HG03060 (cell line): ENCODE results near the gene ATG7.

Source experiments
- ATAC-seq: cut with Tn5 transposase; IDR thresholded peaks from one replicate; pipeline ENCODE4 v1.9.1; 2021; ENCODE audit warnings: low read depth, moderate number of reproducible peaks; ENCODE audit not compliant: unreplicated experiment

Gene ATG7

GRCh38 chr3:11596387-11596786 lies 324.2 kb downstream of the ATG7 start:
- ATAC-seq, result no peak

DNA sequence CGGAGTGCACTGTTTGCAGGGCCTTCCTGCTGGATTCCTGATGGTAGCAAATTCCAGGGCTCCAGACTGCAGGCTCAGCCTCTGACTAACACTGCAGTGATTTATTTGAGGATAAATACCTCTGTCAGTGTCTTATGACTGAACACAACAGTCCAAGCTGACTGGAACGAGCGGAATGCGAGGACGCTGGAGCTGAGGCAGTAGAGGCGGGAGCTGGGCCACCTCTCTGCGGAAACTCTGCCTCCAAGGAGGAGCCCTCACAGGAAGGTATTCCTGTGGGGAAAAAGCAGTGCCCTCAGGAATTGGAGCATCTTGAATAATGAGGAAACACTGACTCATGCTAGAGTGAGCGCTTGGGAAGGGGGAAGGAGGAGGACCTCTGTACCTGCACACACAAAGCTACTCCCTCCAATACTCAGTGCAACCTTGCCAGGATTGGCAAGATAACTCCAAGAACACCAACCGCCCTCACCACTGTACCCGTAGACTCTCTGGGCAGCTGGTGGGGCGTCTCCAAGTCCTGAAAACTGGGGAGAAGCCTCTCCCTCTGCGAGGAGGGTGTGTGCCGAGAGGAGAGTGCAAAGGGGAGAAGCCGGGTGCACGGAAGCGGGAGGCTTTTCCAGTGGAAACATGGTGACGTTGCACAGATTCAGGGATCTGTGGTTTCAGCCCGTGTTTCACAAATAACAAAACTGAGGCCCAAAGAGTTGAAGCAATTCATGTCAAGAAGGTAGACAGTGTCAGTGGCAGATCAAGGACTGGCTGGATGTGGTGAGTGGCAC lies 328.5 kb downstream of the ATG7 start:
- ATAC-seq, result no peak

DNA sequence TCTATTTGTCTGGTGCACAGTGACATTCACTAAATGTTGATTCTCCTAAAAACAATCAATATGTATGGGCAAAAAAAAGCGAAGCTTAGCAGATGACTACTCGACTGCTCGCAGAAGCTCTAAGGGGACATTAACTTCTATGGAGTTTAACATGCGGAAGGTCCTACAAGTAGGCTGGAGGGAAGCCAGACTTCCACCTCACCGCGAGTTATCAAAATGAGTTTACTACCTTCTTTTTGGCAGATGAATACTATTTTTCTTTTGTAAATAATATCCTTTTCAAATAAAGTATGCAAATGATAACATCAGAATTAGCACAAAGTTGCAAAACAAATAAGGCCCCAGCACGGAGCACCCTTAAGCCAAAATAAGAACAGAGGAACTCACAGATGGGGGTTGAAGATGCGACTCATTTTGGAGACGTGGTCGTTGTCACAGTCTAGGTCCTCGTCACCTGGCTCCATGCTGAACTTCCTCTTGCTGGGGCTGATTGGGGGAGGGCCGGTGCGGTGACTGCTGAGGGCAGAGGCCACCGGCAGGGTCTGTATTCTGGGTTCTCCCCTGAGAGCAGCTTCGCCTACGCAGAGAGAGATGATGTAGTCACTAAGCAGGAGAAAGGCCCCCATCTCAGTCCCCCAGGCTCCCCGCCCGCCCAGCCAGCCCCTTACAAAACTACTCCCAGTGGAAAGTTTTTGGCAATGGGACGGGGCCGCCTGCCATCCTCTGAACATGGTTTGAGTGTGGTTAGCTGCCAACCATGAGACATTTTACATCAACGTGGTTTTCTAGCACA lies 329.4 kb downstream of the ATG7 start:
- ATAC-seq, result peak; percentile 93

- ATAC-seq, result no peak
These were observed 330.1 kb downstream of the ATG7 start for GRCh38 chr3:11602239-11602840.

DNA sequence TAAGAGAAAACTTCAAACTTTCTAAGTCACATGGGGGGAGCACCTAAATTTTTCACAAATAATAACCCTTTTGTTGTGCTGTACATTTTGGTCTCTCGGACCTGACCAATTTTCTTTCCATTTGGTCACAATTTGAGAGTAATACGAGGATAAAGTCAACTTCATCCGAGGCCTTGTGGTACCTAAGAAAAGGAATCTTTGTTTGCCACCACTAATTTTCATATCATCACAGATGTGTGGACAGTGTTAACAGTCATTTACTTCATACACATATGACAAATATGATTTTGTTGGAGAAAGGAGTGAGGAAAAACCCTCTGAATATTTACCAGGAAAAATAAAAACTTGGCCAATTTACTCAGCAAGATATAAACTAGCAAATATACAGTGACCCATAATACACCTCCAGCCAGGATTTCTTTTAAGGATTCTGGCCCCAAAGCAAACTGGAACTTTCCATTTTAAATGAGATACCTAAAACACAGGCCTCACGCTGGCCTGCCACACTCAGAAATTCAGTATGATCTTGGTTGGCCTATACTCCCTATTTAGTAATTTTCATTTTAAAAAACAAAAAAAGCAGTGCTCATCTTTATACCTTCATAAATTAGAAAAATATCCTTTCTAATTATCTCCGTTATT lies 330.8 kb downstream of the ATG7 start:
- ATAC-seq, result no peak

DNA sequence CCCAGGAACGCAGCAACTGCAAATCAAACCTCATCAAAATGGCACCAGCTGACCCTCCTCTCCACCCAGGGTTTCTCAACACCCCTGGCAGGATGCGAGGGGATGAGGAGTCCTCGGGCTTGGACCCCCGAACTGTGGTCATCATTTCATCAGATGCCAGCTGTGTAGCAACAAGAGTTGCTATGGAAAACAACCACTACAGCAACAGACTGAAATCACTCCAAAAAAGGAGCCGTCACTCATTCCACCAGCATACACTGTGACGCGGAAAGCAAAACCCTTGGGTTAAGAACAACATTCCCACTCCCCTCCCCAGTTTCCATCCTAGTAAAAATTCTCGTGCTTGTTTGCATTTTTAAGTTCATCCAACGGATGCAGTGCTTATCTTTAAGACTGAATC lies 331.4 kb downstream of the ATG7 start:
- ATAC-seq, result no peak

DNA sequence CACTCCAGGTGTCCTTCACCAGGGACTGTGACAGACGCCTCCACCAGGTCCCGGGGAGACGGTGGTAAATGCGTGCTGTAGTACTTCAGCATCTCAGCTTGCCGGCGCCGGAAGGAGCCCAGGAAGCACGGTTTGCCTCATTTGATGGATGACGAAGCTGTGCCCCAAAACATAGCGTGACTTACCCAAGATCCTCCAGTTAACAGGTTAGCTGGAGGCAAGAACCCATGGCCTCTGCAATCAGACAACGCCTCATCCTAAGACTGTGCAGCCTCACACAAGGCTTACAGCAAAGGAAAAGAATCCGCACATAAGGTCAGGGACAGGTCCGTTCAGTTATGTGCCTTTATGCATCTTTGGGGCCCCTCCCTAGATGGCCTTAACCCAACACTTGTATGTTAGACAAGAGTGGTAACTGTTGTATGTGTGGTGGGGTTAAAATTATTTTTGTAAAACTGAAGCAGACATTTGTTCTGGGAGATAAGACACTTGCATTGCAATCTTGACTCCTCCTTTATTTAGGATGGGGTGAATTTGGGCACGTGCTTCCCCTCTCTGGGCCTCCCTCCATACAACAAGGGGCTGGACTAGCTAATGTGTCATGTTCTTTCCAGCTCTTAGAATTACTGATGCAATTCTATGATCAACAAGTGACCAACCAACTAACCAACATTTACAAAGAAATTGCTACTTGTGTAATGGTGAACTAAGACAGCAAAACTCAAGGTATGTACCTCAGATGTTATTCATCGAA lies 332.1 kb downstream of the ATG7 start:
- no peak for ATAC-seq

DNA sequence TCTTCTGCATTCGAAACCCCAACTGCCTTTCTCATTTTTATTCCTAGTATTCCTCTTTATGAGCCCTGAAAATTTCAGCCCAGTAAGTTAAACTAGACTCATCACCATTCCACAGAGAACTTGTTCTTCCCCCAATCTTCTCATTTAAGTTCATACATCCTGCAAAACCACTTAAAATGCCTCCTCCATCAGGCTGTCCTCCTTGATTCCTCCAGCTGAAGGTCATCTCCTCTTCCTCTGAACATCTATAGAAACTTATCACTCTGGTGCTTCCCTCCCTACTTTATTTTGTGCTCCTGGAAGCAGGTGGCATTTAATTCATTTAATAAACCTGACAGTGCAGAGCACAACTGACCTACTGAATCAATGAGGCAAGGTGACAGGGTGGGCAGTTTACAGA lies 333.2 kb downstream of the ATG7 start:
- no peak for ATAC-seq

DNA sequence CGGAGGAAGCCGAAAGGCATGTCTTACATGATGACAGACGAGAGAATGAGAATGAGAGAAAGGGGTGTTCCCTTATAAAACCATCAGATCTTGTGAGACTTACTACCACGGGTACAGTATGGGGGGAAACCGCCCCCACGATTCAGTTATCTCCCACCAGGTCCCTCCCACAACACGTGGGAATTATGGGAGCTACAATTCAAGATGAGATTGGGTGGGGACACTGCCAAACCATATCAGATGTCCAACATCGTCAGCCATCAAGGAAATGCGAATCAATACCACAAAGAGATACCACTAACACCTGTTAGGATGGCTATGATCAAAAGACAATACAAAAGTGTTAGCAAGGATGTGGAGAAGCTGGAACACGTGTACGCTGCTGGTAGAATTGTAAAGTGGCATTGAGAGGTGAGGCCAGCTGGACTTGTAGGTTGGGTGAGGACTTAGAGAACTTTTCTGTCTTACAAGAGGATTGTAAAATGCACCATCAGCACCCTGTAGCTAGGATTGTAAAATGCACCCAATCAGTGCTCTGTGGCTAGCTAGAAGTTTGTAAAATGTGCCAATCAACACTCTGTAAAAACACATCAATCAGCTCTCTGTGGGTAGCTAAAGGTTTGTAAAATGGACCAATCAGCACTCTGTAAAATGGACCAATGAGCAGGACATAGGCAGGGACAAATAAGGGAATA lies 334.0 kb downstream of the ATG7 start:
- ATAC-seq, result no peak

GRCh38 chr3:11606865-11607440 lies 334.8 kb downstream of the ATG7 start:
- no peak for ATAC-seq
